HG02885 (cell line): ENCODE measurements around the gene SP7.

Experiments
- ATAC-seq: cut with Tn5 transposase; IDR thresholded peaks from one replicate; pipeline ENCODE4 v1.9.1; 2021; ENCODE audit warnings: mild to moderate bottlenecking; ENCODE audit not compliant: unreplicated experiment, poor library complexity

Gene SP7

GRCh38 chr12:53279888-53280498 is 56.2 kb downstream of the SP7 start:
- no peak for ATAC-seq

GRCh38 chr12:53279283-53279869 is 56.8 kb downstream of the SP7 start:
- ATAC-seq: no peak

DNA sequence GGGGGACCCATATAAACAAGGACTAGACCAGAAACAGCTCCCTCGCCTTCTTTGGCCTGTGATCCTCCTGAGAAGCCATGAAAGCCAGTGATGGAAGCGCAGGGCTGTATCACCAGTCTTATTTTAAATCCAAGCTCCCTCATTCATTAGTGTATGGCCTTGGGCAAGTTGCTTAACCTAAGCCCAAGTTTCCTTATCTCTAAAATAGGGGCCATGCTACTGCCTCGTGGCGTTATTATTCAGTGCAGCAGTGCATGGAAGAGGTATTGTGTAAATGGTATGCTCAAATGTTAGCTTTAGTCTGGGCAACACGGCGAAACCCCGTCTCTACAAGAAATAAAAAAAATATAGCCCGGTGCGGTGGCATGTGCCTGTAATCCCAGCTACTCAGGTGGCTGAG is 58.2 kb downstream of the SP7 start:
- ATAC-seq: no peak
